PFSK-1 (cell line): ENCODE measurements around the gene ERLEC1.

Experiments used
- FOXP2 ChIP-seq: optimal IDR thresholded peaks from 2 replicates; pipeline ENCODE3; 2011; ENCODE audit warnings: borderline replicate concordance, control low read depth, inconsistent platforms; ENCODE audit not compliant: insufficient read depth; ENCODE audit errors: extremely low read length, extremely low read depth
- POLR2AphosphoS5 ChIP-seq: IDR thresholded peaks from 2 replicates; pipeline ENCODE4 v1.6.1; 2012; ENCODE audit warnings: low read depth, mild to moderate bottlenecking, control low read depth, low read length, moderate library complexity
- SIN3A ChIP-seq: IDR thresholded peaks from 2 replicates; pipeline ENCODE4 v1.6.1; 2012; ENCODE audit warnings: mild to moderate bottlenecking, low read length, moderate library complexity, borderline replicate concordance; ENCODE audit not compliant: insufficient read depth
- TAF1 ChIP-seq: IDR thresholded peaks from 2 replicates; pipeline ENCODE4 v1.6.1; 2012; ENCODE audit warnings: low read length, control low read depth, borderline replicate concordance; ENCODE audit not compliant: insufficient read depth
- TF ChIP-seq, protein P1 (sequence below), 2 experiments: IDR thresholded peaks; 2 replicates each; pipeline versions ENCODE4 v1.6.1 to v1.8.0; 2011 to 2012; ENCODE audit warnings: low read depth in 2 of 2, low read length in 2 of 2, control low read depth in 1 of 2, inconsistent platforms in 1 of 2, mild to moderate bottlenecking in 1 of 2, moderate library complexity in 1 of 2; ENCODE audit not compliant: insufficient read depth in 1 of 2

DNA sequence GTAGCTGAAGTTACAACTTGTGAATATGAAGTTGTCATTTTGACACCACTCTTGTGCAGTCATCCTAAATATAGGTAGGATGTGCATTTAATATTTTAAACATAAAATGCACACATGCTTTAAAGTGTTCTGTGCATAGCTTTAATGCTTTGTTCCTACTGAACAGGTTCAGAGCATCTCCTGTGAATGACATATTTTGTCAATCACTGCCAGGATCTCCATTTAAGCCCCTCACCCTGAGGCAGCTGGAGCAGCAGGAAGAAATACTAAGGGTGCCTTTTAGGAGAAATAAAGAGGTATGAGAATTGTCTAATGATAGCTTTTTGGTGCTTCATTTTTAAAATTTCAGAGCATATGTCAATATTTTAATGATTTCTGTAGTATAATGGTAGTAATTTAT lies 14.7 kb downstream of the ERLEC1 start:
- TF ChIP-seq FOXP2 (no peak), POLR2AphosphoS5 (no peak), SIN3A (no peak), TAF1 (no peak)
- TF ChIP-seq, protein P1, sequence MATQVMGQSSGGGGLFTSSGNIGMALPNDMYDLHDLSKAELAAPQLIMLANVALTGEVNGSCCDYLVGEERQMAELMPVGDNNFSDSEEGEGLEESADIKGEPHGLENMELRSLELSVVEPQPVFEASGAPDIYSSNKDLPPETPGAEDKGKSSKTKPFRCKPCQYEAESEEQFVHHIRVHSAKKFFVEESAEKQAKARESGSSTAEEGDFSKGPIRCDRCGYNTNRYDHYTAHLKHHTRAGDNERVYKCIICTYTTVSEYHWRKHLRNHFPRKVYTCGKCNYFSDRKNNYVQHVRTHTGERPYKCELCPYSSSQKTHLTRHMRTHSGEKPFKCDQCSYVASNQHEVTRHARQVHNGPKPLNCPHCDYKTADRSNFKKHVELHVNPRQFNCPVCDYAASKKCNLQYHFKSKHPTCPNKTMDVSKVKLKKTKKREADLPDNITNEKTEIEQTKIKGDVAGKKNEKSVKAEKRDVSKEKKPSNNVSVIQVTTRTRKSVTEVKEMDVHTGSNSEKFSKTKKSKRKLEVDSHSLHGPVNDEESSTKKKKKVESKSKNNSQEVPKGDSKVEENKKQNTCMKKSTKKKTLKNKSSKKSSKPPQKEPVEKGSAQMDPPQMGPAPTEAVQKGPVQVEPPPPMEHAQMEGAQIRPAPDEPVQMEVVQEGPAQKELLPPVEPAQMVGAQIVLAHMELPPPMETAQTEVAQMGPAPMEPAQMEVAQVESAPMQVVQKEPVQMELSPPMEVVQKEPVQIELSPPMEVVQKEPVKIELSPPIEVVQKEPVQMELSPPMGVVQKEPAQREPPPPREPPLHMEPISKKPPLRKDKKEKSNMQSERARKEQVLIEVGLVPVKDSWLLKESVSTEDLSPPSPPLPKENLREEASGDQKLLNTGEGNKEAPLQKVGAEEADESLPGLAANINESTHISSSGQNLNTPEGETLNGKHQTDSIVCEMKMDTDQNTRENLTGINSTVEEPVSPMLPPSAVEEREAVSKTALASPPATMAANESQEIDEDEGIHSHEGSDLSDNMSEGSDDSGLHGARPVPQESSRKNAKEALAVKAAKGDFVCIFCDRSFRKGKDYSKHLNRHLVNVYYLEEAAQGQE (IDR thresholded peaks at IDR 0.05; ENCODE audit: insufficient read depth in 1 of 2, low read depth in 2 of 2, low read length in 2 of 2) = no peak
